WTC11 (cell line): ENCODE results near the gene RPL22L1. TPM values are rescaled to one million over a fixed set of nuclear protein-coding genes. Genes with fewer than 3 reads are reported as not detected.
A peak's percentile ranks its signal among the peaks of the same experiment; 100 is the strongest.

ENCODE experiments used
- AFF4 ChIP-seq: sonication (generic); formaldehyde crosslinking; IDR thresholded peaks from 2 replicates; pipeline ENCODE4 v1.8.1; 2023; ENCODE audit warnings: mild to moderate bottlenecking, missing genetic modification reagents, borderline replicate concordance
- CREM ChIP-seq: sonication (generic); formaldehyde crosslinking; IDR thresholded peaks from 2 replicates; pipeline ENCODE4 v1.8.1; 2022; ENCODE audit warnings: mild to moderate bottlenecking, missing genetic modification reagents, moderate library complexity
- E2F1 ChIP-seq: sonication (generic); formaldehyde crosslinking; IDR thresholded peaks from 2 replicates; pipeline ENCODE4 v1.8.0; 2022; ENCODE audit warnings: mild to moderate bottlenecking, missing genetic modification reagents
- EMX1 ChIP-seq: fragments of 250-450 bp; sonication (Bioruptor Pico); IDR thresholded peaks from 2 replicates; pipeline ENCODE4 v1.8.0; 2021; ENCODE audit warnings: mild to moderate bottlenecking
- ESRRA ChIP-seq: sonication (generic); formaldehyde crosslinking; IDR thresholded peaks from 2 replicates; pipeline ENCODE4 v1.8.1; 2022; ENCODE audit warnings: mild to moderate bottlenecking, missing genetic modification reagents, borderline replicate concordance
- FOXJ3 ChIP-seq: sonication (generic); formaldehyde crosslinking; IDR thresholded peaks from 2 replicates; pipeline ENCODE4 v1.9.0; 2021; ENCODE audit warnings: missing genetic modification reagents, mild to moderate bottlenecking, borderline replicate concordance
- IRF1 ChIP-seq: sonication (generic); formaldehyde crosslinking; IDR thresholded peaks from 2 replicates; pipeline ENCODE4 v1.8.0; 2023; ENCODE audit warnings: missing genetic modification reagents
- MYBL2 ChIP-seq: sonication (generic); formaldehyde crosslinking; IDR thresholded peaks from 2 replicates; pipeline ENCODE4 v1.8.1; 2023; ENCODE audit warnings: mild to moderate bottlenecking, moderate library complexity, missing genetic modification reagents
- NFE2L1 ChIP-seq: sonication (generic); formaldehyde crosslinking; IDR thresholded peaks from 2 replicates; pipeline ENCODE4 v1.8.1; 2023; ENCODE audit warnings: missing genetic modification reagents
- PRDM15 ChIP-seq: sonication (generic); formaldehyde crosslinking; IDR thresholded peaks from 2 replicates; pipeline ENCODE4 v1.8.0; 2022; ENCODE audit warnings: missing genetic modification reagents
- RELA ChIP-seq: sonication (generic); formaldehyde crosslinking; IDR thresholded peaks from 2 replicates; pipeline ENCODE4 v1.8.1; 2022; ENCODE audit warnings: missing genetic modification reagents, mild to moderate bottlenecking, borderline replicate concordance
- SMAD4 ChIP-seq: sonication (generic); formaldehyde crosslinking; IDR thresholded peaks from 2 replicates; pipeline ENCODE4 v1.8.0; 2022; ENCODE audit warnings: mild to moderate bottlenecking, missing genetic modification reagents
- SP1 ChIP-seq: sonication (generic); formaldehyde crosslinking; conservative IDR thresholded peaks from 2 replicates; pipeline ENCODE4 v1.8.1; 2022; ENCODE audit warnings: missing genetic modification reagents
- STAT6 ChIP-seq: sonication (generic); formaldehyde crosslinking; conservative IDR thresholded peaks from 2 replicates; pipeline ENCODE4 v1.8.1; 2023; ENCODE audit warnings: mild to moderate bottlenecking, low read depth, missing genetic modification reagents, moderate library complexity
- ZMAT4 ChIP-seq: fragments of 250-450 bp; sonication (Bioruptor Pico); IDR thresholded peaks from 2 replicates; pipeline ENCODE4 v1.9.0; 2021; ENCODE audit warnings: mild to moderate bottlenecking
- ZNF425 ChIP-seq: fragments of 250-450 bp; sonication (Bioruptor Pico); conservative IDR thresholded peaks from 2 replicates; pipeline ENCODE4 v1.9.0; 2021; ENCODE audit warnings: mild to moderate bottlenecking
- ZNF532 ChIP-seq: fragments of 250-450 bp; sonication (Bioruptor Pico); IDR thresholded peaks from 2 replicates; pipeline ENCODE4 v1.9.0; 2021; ENCODE audit warnings: mild to moderate bottlenecking, borderline replicate concordance
- total RNA-seq: library from RNA; stranded (reverse); gene quantifications from 3 replicates; pipeline ENCODE4 v1.2.3, GENCODE V29; 2021

The RPL22L1 gene
- total RNA-seq, 1 experiment from 2014 or later = 169 TPM

- TF ChIP-seq ZMAT4 (CRISPR knock-in tag) (no peak), IRF1 (CRISPR knock-in tag) (peak; percentile 96), E2F1 (CRISPR knock-in tag) (peak; percentile 96), SP1 (peak; percentile 98), PRDM15 (CRISPR knock-in tag) (peak; percentile 56; the same call in 1 of the 2 replicates), EMX1 (no peak), FOXJ3 (CRISPR knock-in tag) (no peak), SMAD4 (CRISPR knock-in tag) (peak; percentile 74; the same call in 1 of the 2 replicates), MYBL2 (CRISPR knock-in tag) (peak; percentile 58; the same call in 1 of the 2 replicates), ESRRA (CRISPR knock-in tag) (peak; percentile 76; the same call in 1 of the 2 replicates), AFF4 (peak; percentile 97), ZNF425 (CRISPR knock-in tag) (no peak), RELA (CRISPR knock-in tag) (peak; percentile 79; the same call in 1 of the 2 replicates), ZNF532 (CRISPR knock-in tag) (peak; percentile 25; the same call in 1 of the 2 replicates), CREM (CRISPR knock-in tag) (peak; percentile 74), NFE2L1 (CRISPR knock-in tag) (peak; percentile 68; the same call in 1 of the 2 replicates), STAT6 (CRISPR knock-in tag) (no peak)
These were observed 38.5 kb upstream of the RPL22L1 start, which contains the start of gene EIF5A2 (continued) for GRCh38 chr3:170908235-170909116.
